Progenitor cell of endocrine pancreas (in vitro differentiated cells): ENCODE data around the gene FANCF. TPM values are rescaled to one million over a fixed set of nuclear protein-coding genes. Genes with fewer than 3 reads are reported as not detected.

Experiments used
- DNase-seq: peaks from one replicate; pipeline ENCODE4 v3.0.0; 2021; ENCODE audit warnings: low spot score; ENCODE audit not compliant: unreplicated experiment
- H3K27ac Mint-ChIP-seq: 2 replicates; pipeline ENCODE4 v1.8.0; 2021; ENCODE audit warnings: mild to moderate bottlenecking, moderate library complexity, mixed read lengths
- H3K27me3 Mint-ChIP-seq: 2 replicates; pipeline ENCODE4 v1.8.0; 2021; ENCODE audit warnings: mixed read lengths
- H3K36me3 Mint-ChIP-seq: 2 replicates; pipeline ENCODE4 v1.8.0; 2022; ENCODE audit warnings: mixed read lengths; ENCODE audit not compliant: insufficient read depth
- H3K4me1 Mint-ChIP-seq: 2 replicates; pipeline ENCODE4 v1.8.0; 2021; ENCODE audit warnings: low read depth, mixed read lengths
- H3K4me3 Mint-ChIP-seq: 2 replicates; pipeline ENCODE4 v1.8.0; 2021; ENCODE audit warnings: low read depth, mild to moderate bottlenecking, moderate library complexity, mixed read lengths
- H3K9me3 Mint-ChIP-seq: 2 replicates; pipeline ENCODE4 v1.8.0; 2021; ENCODE audit warnings: low read depth, mixed read lengths
- total RNA-seq: library from RNA; stranded (reverse); gene quantifications from 2 replicates; pipeline ENCODE4 v1.2.1, GENCODE V29; 2021
- TF ChIP-seq, protein P1 (sequence below): fragments of 200-600 bp; sonication (generic); IDR thresholded peaks from one replicate; pipeline ENCODE4 v1.5.0; 2021; ENCODE audit warnings: antibody characterized with exemption, mild to moderate bottlenecking; ENCODE audit not compliant: unreplicated experiment

The FANCF gene
- total RNA-seq, 1 donor from 2014 or later, result 30.2 TPM

DNA sequence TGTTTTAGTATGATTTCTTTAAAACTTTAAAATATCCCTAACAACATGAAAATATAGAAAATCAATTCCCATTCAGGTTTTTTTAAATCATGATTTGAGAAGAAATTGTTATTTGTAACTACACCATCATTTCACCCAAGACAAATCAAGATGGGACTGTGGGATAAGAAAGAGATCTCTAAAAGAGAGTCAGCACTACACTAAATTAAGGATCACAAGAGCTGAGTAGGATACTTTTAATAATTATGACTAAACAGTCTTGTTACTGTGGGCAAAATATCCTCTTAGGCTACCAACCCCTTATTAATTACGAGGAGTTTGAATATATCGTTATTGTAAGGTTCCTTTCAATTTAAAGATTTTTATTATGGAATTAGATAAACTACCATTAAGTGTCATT is 43.7 kb upstream of the FANCF start:
- H3K27me3 Mint-ChIP-seq, result peaks cover 3% of the 10 kb centered on the region

DNA sequence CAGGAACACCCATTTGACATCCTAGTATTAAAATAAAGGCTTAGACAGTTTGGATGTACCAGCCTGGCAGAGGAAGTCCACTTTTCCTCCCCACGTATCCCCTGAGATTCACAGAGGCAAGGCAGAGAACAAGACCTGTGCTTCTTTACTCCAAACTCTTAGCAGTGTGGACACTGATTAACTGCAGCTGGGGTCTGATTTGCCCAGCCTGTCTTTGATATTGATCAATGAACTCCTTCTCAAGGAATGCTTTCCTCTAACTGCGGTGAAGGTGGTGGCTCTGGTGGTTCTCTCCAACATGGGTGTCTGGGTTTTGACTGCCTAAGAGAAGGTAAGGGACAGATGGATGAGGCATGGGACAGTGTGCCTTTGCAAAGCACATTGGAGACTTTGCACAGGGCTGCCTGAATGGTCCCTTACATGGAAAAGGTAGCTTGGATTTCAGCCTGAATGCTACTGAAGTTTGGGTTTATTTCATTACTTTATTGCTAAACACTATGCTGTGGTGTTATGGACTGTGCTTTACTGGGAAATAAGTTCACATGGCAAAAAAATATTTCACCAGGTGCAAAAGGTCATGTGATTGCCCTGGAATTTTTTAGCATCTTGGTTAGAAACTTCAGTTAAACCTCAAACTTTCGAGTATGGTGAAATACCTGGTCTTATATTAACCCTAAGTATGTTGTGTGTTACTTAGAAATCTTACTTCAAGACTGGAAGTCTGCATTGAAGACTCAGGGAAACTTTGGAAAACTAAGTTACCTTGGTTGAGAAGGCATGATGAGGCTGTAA is 42.6 kb upstream of the FANCF start:
- Mint-ChIP-seq H3K27ac (peak overlapping the region; percentile 3), H3K9me3 (no peaks in the 10 kb centered on the region), H3K4me1 (peaks cover 19% of the 10 kb centered on the region), H3K36me3 (no peaks in the 10 kb centered on the region), H3K27me3 (peaks cover 3% of the 10 kb centered on the region), H3K4me3 (peak overlapping the region; percentile 73)
- DNase-seq, result no peak
- TF ChIP-seq, protein P1, sequence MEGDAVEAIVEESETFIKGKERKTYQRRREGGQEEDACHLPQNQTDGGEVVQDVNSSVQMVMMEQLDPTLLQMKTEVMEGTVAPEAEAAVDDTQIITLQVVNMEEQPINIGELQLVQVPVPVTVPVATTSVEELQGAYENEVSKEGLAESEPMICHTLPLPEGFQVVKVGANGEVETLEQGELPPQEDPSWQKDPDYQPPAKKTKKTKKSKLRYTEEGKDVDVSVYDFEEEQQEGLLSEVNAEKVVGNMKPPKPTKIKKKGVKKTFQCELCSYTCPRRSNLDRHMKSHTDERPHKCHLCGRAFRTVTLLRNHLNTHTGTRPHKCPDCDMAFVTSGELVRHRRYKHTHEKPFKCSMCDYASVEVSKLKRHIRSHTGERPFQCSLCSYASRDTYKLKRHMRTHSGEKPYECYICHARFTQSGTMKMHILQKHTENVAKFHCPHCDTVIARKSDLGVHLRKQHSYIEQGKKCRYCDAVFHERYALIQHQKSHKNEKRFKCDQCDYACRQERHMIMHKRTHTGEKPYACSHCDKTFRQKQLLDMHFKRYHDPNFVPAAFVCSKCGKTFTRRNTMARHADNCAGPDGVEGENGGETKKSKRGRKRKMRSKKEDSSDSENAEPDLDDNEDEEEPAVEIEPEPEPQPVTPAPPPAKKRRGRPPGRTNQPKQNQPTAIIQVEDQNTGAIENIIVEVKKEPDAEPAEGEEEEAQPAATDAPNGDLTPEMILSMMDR, result no peak

More for the DNA sequence above, 43.7 kb upstream of the FANCF start:
- no peaks in the 10 kb centered on the region for H3K9me3 Mint-ChIP-seq
- H3K27ac Mint-ChIP-seq, result no peak overlapping the region
- TF ChIP-seq, protein P1, result no peak
- H3K36me3 Mint-ChIP-seq, result no peaks in the 10 kb centered on the region
- H3K4me3 Mint-ChIP-seq, result no peak overlapping the region
- peaks cover 23% of the 10 kb centered on the region for H3K4me1 Mint-ChIP-seq
- DNase-seq, result no peak

DNA sequence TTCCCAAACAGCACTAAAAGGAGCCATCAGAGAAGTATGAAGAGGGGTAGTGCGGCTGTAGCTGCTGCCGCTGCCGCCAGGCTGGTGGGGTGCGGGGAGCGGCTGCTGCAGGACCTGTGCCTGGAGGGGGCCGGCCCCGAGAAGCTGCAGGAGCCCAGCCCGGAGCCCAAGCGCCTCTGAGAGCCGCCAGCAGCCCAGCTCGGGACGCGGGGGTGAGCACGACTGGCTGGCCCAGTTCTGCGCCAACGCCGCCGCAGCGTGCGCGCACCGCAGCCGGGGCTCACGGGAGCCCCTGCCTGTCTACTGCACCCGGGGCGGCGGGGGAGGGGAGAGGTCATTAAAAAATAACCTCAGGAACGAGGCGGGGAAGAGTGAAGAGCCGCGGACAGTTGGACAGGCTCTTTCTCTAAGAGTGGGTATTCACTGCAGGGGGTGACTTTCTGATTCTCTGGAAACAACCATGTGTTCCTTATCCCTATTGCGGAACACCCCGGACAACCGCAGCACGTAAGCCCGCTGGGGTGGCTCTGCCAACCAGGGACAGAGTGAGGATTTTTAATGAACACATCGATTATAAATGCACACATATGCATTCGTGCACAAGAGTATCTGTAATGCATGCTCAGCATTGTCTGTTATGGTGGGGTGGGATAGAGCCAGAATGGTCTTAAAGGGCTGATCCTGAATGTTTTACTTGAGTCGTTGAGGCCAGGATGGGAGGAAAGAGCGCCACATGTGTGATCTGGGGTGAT is 41.2 kb upstream of the FANCF start:
- Mint-ChIP-seq H3K4me1 (peaks cover 16% of the 10 kb centered on the region), H3K36me3 (no peaks in the 10 kb centered on the region), H3K27me3 (peaks cover 3% of the 10 kb centered on the region), H3K27ac (peak overlapping the region; percentile 18), H3K9me3 (no peaks in the 10 kb centered on the region), H3K4me3 (peak overlapping the region; percentile 73)
- TF ChIP-seq, protein P1, result peak; percentile 33
- DNase-seq, result peak; percentile 62

DNA sequence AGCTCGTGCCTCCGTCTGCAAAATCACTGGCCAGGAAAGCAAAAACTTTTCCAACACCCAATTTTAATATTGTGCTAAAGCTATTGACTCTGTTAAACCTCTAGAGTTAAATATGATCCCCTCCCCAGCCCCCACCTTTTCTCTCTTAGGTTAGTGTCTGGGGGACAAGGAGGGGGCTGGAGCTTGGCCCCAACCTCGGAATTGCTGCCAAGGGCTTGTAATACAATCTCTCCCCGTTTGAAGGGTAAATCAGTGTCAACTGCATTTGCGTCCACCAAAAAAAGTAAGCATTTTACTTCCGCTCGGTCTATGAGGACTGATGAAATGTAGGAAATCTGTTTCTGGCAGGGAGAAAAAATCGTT is 40.7 kb upstream of the FANCF start, which contains the start of gene GAS2:
Gene GAS2 (plus strand): TSS at position 287 of the 363 bp plus-strand sequence. CDS start 8,259 bp downstream, outside the sequence.
- no peak for DNase-seq
- H3K4me3 Mint-ChIP-seq, result peak within 1 kb of the TSS; percentile 73
- peaks cover 3% of the 10 kb centered on the region for H3K27me3 Mint-ChIP-seq
- TF ChIP-seq, protein P1, result no peak
- no peaks in the 10 kb centered on the region for H3K36me3 Mint-ChIP-seq
- peak within 1 kb of the TSS; percentile 69 for H3K27ac Mint-ChIP-seq
- H3K9me3 Mint-ChIP-seq, result no peaks in the 10 kb centered on the region
- H3K4me1 Mint-ChIP-seq, result peaks cover 16% of the 10 kb centered on the region

DNA sequence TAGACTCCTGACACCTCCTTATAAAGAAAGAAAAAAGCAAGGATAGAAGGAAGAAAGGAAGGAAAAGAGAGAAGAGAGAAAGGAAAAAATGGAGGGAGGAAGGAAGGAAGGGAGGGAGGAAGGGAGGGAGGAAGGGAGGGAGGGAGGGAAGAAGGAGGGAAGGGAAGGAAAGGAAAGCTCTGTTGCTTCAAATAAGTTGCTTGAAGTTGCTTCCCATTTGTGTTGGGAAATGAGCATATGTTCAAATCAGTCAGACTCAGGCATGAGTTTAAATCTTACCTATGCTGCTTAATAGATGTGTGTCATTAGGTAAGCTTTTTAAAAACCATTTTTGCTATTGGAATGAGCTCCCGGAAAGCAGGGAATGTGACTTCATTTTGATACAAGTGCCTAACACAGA is 34.2 kb upstream of the FANCF start:
- H3K4me3 Mint-ChIP-seq, result no peak overlapping the region
- H3K9me3 Mint-ChIP-seq, result no peaks in the 10 kb centered on the region
- H3K27me3 Mint-ChIP-seq, result no peaks in the 10 kb centered on the region
- no peak for DNase-seq
- H3K4me1 Mint-ChIP-seq, result peaks cover 10% of the 10 kb centered on the region
- TF ChIP-seq, protein P1, result peak; percentile 2
- H3K36me3 Mint-ChIP-seq, result no peaks in the 10 kb centered on the region
- no peak overlapping the region for H3K27ac Mint-ChIP-seq
